Measurements from ENCODE around the gene DBNL.

Gene DBNL

GRCh38 chr7:44062903-44063295 is 18.4 kb downstream of the DBNL start:
- no peak for DNase-seq

GRCh38 chr7:44063547-44063893 is 19.0 kb downstream of the DBNL start:
- DNase-seq, result peak; percentile 24

DNA sequence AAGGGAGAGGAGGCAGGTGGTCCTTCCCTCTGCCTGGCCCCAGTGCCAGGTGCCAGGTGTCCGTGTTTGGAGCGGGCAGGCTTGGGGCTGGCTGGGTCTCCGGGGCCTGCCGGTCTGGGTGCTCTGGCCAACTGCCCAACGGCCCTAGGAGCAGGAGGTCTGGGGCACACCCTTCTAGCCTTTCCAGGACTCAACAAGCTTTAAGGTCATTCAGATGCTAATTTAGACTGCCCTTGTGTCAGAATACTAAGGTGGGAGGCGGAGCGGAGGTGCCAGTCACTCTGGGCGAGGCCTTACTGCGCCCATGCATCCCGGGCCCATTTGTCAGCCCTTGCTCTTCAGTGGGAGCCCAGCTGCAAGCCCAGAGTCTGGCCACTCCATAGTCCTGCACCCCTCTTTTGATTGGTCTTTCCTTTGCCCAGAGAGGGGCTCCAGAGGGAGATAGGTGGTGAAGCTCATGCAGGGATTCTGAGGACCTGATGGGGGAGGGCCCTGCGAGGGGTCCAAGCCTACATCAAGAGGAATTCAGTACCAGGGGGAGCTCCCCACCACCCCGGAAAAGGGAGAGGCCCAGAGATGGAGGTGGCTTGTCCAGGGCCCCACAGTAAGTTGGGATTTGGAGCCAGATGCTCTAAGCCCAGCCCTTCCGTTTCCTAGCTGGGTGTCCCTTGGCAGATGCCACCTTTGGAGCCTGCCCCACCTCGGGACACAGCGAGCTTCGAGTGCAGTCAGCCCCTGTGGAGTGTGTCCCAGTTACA is 19.6 kb downstream of the DBNL start:
- DNase-seq, result peak; percentile 27

DNA sequence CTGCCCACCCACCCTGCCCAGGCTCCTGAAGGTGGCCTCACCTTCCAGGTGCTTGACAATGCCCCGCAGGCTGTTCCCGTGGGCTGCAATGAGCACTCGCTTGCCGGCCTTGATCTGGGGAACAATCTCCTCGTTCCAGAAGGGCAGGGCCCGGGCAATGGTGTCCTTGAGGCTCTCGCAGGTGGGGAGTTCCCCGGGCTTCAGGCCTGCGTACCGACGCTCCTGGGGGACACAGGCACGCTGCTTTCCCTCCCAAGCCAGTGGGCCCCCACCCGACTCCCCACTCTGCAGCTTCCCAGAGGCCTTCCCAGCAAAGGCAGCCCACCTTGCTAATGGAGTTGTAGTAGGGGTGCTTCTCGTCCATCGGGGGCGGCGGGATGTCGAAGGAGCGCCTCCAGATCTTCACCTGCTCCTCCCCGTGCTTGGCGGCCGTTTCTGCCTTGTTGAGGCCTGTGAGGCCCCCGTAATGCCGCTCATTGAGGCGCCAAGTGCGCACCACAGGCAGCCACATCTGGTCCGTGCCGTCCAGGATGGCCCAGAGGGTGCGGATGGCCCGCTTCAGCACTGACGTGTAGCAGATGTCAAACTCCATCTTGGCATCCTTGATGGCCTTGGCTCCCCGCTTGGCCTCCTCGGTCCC is 20.4 kb downstream of the DBNL start:
- DNase-seq, result peak; percentile 35

DNA sequence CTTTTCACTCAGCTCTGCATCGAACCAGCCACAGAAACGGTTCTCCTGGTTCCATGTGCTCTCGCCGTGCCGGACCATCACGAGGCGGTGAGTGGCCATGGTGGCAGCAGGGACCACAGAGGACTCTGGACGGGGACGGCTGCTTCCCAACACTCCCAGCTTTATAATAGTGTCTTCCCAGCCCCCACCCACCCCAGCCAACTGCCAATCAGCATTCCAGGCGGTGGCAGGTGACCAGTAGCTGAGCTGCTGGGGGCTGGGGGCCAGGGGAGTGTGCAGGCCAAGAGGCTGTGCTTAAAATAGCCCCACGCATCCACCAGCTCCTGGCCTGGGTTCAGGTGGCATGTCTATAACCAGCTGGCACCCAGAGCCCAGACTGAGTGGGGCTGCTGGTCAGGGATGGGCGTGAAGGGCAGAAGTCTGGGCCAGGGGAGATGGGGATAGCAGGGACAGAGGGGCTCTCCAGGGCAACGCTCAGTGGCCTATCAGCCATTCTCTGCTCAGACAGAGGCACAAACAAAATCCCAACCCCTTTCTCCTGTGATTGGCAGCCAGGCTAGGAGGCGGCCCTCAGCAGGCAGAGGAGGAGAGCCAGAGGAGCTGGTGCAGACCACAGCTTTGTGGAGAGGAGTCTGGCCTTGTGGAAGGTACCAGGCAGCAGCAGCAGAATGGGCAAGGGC is 21.1 kb downstream of the DBNL start, which contains the start of gene PGAM2:
Gene PGAM2, minus strand, starts transcription at position 137 of the 680 bp plus-strand sequence. Its CDS starts 38 bp downstream, at position 99.
- DNase-seq, result no peak

- DNase-seq, result no peak
These were observed 21.6 kb downstream of the DBNL start for GRCh38 chr7:44066111-44066460.

DNA sequence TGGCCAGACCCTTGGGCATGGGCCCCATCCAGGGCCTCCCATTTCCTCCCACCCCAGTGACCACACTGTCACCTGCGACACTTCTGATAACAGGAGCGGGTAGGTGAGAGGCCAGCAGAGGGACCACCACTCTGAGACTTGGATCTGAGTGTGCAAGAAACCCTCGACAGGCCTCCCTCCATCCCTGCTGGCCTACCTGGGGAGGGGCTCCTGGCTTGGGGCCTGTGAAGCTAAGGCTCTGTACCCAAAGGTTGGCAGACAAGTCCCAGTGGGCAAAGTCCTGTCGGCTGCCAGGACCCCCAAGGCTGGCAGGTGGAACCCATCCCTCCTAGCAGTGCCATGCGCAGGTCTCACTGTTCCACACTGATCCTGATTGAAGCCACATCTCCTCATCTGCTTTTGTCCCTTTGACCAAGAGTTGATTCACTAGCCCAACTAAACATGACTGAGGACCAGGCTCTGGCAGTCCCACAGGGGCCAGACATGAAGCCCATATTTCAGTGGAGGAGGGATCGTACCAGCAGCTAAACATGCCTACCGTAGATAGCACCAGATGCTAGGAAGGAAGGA is 22.1 kb downstream of the DBNL start:
- DNase-seq, result no peak

DNA sequence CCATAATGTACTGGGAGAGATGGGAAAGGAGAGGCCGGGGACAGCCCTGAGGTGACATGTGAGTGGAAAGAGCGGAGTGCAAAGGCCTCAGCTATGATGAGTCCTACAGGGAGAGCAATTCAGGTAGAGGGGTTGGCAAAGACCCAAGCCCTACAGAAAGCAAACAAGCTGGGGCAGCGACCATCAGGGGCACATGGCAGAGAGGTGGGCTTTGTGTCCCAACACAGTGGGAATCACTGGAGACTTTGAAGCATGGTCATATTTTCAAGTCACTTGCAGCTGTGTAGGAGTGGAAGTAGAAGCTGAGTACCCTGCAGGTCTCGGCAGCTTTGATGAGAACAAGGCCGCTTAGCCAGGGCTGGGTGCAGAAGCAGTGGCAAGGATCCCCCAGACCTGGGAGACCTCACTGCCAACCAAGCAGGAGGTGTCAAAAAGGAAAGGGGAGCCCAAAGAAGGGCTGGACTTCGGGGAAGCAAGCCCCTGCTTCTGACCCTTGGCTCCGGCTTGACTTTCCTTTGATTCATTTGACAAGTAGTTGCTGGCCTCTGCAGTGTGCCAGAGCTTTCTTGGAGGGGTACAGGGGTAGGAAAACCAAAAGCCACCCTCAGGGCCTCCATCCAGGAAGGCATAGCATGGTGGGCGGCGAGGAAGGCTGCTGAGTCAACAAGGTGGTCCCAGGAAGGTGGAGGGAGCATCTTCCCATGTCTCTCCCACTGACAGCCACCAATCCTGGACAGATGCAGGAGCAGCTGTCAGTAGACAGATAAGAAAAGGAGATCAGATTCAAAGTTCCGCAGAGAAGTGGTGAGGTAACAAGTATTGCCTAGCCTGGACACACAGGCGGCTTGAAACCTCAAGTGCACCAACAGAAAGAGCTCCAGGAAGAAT is 22.8 kb downstream of the DBNL start:
- DNase-seq, result no peak

- no peak for DNase-seq
These were observed 23.6 kb downstream of the DBNL start for GRCh38 chr7:44068054-44068453.

- DNase-seq, result no peak
These were observed 27.3 kb downstream of the DBNL start for GRCh38 chr7:44071726-44072363.

GRCh38 chr7:44072364-44073231 is 28.1 kb downstream of the DBNL start:
- DNase-seq, result no peak

DNA sequence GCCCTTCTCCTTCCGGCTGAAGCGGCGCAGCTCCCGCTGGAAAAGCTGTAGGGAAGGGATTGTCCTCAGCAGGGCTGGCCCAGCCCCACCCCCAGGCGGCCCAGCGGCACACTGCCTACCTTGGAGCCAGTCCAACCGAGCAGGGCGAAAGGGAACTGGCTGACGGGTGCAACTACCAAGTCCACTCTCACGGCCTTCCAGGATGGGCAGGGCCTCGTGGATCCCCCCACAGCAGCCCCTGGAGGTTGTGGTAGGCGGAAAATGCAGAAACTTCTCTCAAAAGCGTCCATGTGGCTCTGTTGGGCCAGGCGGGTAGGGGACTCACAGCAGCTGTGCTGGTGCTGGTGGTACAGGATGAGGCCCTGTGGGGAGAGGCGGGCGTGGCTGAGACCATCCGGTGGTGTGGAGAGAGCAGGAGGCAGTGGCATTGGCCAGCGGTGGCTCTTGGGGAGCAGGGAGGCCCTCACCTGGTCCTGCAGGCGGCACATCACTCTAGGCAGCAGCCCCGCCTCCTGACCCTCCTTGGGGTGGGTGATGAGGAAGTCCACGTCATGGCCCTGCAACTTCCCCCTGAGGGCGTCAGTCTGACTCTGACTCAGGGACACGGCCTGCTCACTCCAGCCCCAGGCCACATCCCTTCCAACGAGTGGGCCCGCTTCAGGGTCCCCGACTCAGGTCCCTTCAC is 29.3 kb downstream of the DBNL start:
- DNase-seq, result no peak

DNA sequence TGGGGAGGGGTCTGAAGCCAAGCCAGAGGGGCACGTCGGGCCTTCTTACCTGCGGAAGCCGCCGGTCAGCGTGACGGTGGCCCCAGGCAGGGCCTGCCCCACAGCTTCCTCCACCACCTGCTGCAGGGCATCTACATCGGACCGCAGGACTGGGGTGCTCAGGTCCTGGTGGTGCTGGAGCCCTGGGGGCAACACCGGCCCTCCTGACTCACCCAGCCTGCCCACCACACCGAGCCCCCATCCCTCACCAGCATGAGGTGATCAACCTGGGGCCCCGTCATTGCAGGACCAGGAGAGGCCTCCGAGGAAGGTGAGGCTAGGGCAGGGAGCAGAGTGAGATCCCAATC is 29.8 kb downstream of the DBNL start:
- no peak for DNase-seq

DNA sequence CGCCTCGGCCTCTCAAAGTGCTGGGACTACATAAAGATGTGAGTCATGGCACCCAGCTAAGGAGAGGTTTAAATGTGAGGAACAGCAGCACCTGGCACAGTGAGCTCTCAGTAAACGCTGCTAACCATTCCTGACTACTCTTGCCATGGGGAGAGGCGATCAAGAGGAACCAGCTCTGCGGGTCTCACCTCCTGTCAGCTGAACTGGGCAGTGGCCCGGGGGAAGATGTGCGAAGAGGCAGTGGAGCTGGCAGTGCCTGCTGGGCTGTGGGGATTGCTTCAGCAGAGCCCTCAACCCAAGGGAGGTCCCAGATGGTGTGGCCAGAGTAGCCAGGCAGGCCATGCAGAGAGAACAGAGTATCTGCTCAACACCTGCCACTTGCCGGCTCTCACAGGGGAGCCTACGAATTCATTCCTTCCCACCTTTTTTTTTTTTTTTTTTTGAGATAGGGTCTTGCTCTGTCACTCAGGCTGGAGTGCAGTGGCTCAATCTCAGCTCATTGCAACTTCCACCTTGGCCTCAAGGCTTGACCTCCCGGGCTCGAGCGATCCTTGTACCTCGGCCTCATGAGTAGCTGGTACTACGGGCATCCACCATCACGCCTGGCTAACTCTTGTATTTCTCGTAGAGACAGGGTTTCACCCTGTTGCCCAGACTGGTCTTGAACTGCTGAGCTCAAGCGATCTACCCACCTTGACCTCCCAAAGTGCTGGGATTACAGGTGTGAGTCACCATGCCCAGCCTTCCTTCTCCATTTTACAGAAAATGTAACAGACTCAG is 31.0 kb downstream of the DBNL start:
- no peak for DNase-seq

GRCh38 chr7:44076101-44076895 is 31.8 kb downstream of the DBNL start:
- DNase-seq, result no peak

DNA sequence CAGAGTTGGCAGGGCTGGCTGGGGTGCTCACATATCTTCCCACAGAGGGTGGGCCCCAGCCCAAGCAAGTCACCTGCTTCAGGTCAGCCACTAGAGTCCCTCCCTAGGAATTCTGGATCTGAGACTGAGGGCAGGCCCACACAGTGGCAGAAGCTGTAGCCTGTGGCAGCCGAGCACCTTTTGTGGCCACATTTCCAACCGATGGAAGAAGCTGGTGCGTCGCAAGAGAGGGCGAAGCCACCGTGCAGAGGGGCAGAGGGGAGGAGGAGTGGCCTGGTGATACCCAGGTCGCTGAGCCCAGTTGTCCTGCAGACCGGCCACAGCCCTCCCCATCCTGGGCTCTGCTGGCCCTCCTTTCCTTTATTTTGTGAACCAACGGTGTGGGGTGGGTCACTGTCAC is 32.6 kb downstream of the DBNL start:
- no peak for DNase-seq

DNA sequence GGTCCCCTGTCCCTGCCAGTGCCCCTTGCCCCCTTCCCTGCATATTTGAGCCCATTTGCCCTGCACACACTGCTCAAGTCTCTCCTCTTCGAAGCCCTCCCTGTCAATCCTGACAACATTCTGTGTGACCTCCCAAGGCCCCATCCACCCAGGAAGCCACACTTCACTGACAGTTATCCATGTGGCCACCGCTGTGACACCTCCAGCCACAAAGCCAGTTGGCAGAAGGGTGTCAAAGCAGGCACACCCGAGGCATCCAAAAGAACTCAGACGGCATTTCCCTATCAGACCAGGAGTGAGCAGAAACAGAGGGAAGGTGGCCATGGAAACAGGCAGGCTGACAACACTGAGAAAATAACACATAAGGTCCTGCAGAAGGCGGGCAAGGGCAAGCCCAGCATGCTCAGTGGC is 33.2 kb downstream of the DBNL start:
- no peak for DNase-seq

- DNase-seq, result no peak
These were observed 34.0 kb downstream of the DBNL start for GRCh38 chr7:44078521-44078920.

All from activated CD4-positive, CD25-positive, alpha-beta regulatory T cell treated with anti-CD3 and anti-CD28 coated beads, Interleukin-2, amount 50 U/mL, for 72 hours (primary cell).